ENCODE measurements around the gene TIGAR. TPM values are rescaled to one million over a fixed set of nuclear protein-coding genes. Genes with fewer than 3 reads are reported as not detected.

Gene TIGAR
- total and polyA plus RNA-seq, 2 donors (not counting 3 experiments of a cell fraction or from before 2014, with no cell fraction given): 5.6 to 31.2 TPM

GRCh38 chr12:4278329-4279197 lies 42.5 kb upstream of the TIGAR start:
- no peaks in the 10 kb centered on the region for H3K9me1 ChIP-seq (replicated peaks; ENCODE audit: control insufficient read depth, extremely low read depth, insufficient read depth, low read length)
- no peak overlapping the region for H3K9ac ChIP-seq (replicated peaks; ENCODE audit: extremely low read depth, insufficient read depth, low read length)
- H3K4me2 ChIP-seq (ENCODE audit: insufficient read depth, low read length): no peak overlapping the region
- dilution Hi-C loops (cut with MboI; ENCODE audit: extremely low pct_ligation_motif_present, low sequenced_read_pairs): no loop called here
- H3K36me3 ChIP-seq (ENCODE audit: control insufficient read depth in 2 of 2, extremely low read depth in 1 of 2, insufficient read depth in 2 of 2, low read length in 2 of 2): no peaks in the 10 kb centered on the region
- no peaks in the 10 kb centered on the region for H3K79me2 ChIP-seq (ENCODE audit: control insufficient read depth, insufficient read depth, low read length)
- no peak for TF ChIP-seq EZH2 (IDR thresholded peaks at IDR 0.05; ENCODE audit: borderline replicate concordance, low read depth, low read length, severe bottlenecking)
- TF ChIP-seq GATA2 (IDR thresholded peaks at IDR 0.05; ENCODE audit: insufficient read depth, insufficient read length, low read depth, low read length): no peak
- CTCF ChIA-PET: interaction anchor here (0.8 to 5.9 kb wide), 13 partner anchors 10 to 979 kb away, joined by 3 to 464 read pairs (median 4); partner anchors contain the start of gene PARP11
- H3K27ac ChIP-seq (ENCODE audit: insufficient read depth, low read depth, low read length): no peak overlapping the region
- H2AFZ ChIP-seq (ENCODE audit: low read depth, low read length): no peak overlapping the region
- H3K27me3 ChIP-seq (ENCODE audit: control insufficient read depth in 2 of 2, insufficient read depth in 2 of 2, low read length in 2 of 2): peaks cover 30 to 36% of the 10 kb centered on the region in 2 experiments
- no peak for DNase-seq (ENCODE audit: low read depth, low spot score)
- BruUV-seq (replicated peaks): no TSS peak
- intact Hi-C loops (cut with micrococcal nuclease): loop anchor here (10.0 kb wide), 1 partner anchor 474 kb away; no protein-coding TSS in a partner anchor
- H3K4me3 ChIP-seq (replicated peaks in 1 of 3; ENCODE audit: insufficient read depth in 1 of 3, low read depth in 1 of 3, low read length in 3 of 3): no peak overlapping the region
- no peak for FAIRE-seq
- H3K4me1 ChIP-seq (ENCODE audit: control insufficient read depth, extremely low read depth, insufficient read depth, low read length): peaks cover 3% of the 10 kb centered on the region
- no peaks in the 10 kb centered on the region for H3K9me3 ChIP-seq (replicated peaks; ENCODE audit: control insufficient read depth, insufficient read depth, low read length)
- POLR2A ChIA-PET: no interaction called here
- H4K20me1 ChIP-seq (replicated peaks; ENCODE audit: control insufficient read depth, extremely low read depth, insufficient read depth, low read length): no peaks in the 10 kb centered on the region

- CTCF ChIA-PET: interaction anchor here (0.9 to 5.9 kb wide), 7 partner anchors 114 to 979 kb away, joined by 3 to 464 read pairs (median 10); no protein-coding TSS in a partner anchor
- no peaks in the 10 kb centered on the region for H3K9me3 ChIP-seq (replicated peaks; ENCODE audit: control insufficient read depth, insufficient read depth, low read length)
- dilution Hi-C loops (cut with MboI; ENCODE audit: extremely low pct_ligation_motif_present, low sequenced_read_pairs): no loop called here
These were observed 41.8 kb upstream of the TIGAR start for GRCh38 chr12:4279198-4279690.

More at GRCh38 chr12:4279198-4279690, 41.8 kb upstream of the TIGAR start:
- H3K27me3 ChIP-seq (ENCODE audit: control insufficient read depth in 2 of 2, insufficient read depth in 2 of 2, low read length in 2 of 2): peaks cover 23 to 29% of the 10 kb centered on the region in 2 experiments
- no peak overlapping the region for H3K4me3 ChIP-seq (replicated peaks in 1 of 3; ENCODE audit: insufficient read depth in 1 of 3, low read depth in 1 of 3, low read length in 3 of 3)
- H3K9me1 ChIP-seq (replicated peaks; ENCODE audit: control insufficient read depth, extremely low read depth, insufficient read depth, low read length): no peaks in the 10 kb centered on the region
- no peaks in the 10 kb centered on the region for H4K20me1 ChIP-seq (replicated peaks; ENCODE audit: control insufficient read depth, extremely low read depth, insufficient read depth, low read length)
- H2AFZ ChIP-seq (ENCODE audit: low read depth, low read length): no peak overlapping the region
- no peak overlapping the region for H3K27ac ChIP-seq (ENCODE audit: insufficient read depth, low read depth, low read length)
- no peaks in the 10 kb centered on the region for H3K36me3 ChIP-seq (ENCODE audit: control insufficient read depth in 2 of 2, extremely low read depth in 1 of 2, insufficient read depth in 2 of 2, low read length in 2 of 2)
- DNase-seq (ENCODE audit: low read depth, low spot score) (no peak), FAIRE-seq (no peak)
- H3K4me1 ChIP-seq (ENCODE audit: control insufficient read depth, extremely low read depth, insufficient read depth, low read length): no peaks in the 10 kb centered on the region
- no peak overlapping the region for H3K4me2 ChIP-seq (ENCODE audit: insufficient read depth, low read length)
- intact Hi-C loops (cut with micrococcal nuclease): loop anchor here (10.0 kb wide), 1 partner anchor 474 kb away; no protein-coding TSS in a partner anchor
- H3K79me2 ChIP-seq (ENCODE audit: control insufficient read depth, insufficient read depth, low read length): no peaks in the 10 kb centered on the region
- BruUV-seq (replicated peaks): no TSS peak
- no peak overlapping the region for H3K9ac ChIP-seq (replicated peaks; ENCODE audit: extremely low read depth, insufficient read depth, low read length)
- POLR2A ChIA-PET: no interaction called here
- TF ChIP-seq CTCF (IDR thresholded peaks at IDR 0.05; ENCODE audit: extremely low read depth in 1 of 2, insufficient read depth in 1 of 2, low read depth in 1 of 2, low read length in 2 of 2) (no peak), JUN (IDR thresholded peaks at IDR 0.05; ENCODE audit: borderline replicate concordance, insufficient read depth, insufficient read length, low read depth) (no peak), MYC (IDR thresholded peaks at IDR 0.05; ENCODE audit: low read depth, low read length) (no peak), MAX (IDR thresholded peaks at IDR 0.05; ENCODE audit: insufficient read depth, insufficient read length) (no peak), EZH2 (IDR thresholded peaks at IDR 0.05; ENCODE audit: borderline replicate concordance, low read depth, low read length, severe bottlenecking) (no peak), GATA2 (IDR thresholded peaks at IDR 0.05; ENCODE audit: insufficient read depth, insufficient read length, low read depth, low read length) (no peak), POLR2AphosphoS5 (IDR thresholded peaks at IDR 0.05; ENCODE audit: insufficient read depth, low read depth, low read length) (no peak), FOS (IDR thresholded peaks at IDR 0.05; ENCODE audit: borderline replicate concordance, insufficient read depth, low read length) (no peak), POLR2A (IDR thresholded peaks at IDR 0.05; ENCODE audit: low read depth, low read length) (no peak)
